Measurements from ENCODE around the gene MAPK7. TPM values are rescaled to one million over a fixed set of nuclear protein-coding genes. Genes with fewer than 3 reads are reported as not detected.

MAPK7 gene
- total and polyA plus RNA-seq, 9 of the 15 experiments (the other 6 are each of a cell fraction or from before 2014, with no cell fraction given) = 0.46 to 7.5 (median 2.5) TPM

- TF ChIP-seq NFYB (IDR thresholded peaks at IDR 0.05; ENCODE audit: extremely low read depth, insufficient read length) (peak; percentile 1), HMGN3 (IDR thresholded peaks at IDR 0.05; ENCODE audit: borderline replicate concordance, extremely low read depth, insufficient read length, low read depth, low read length) (peak; percentile 21), NR4A1 (CRISPR knock-in tag; IDR thresholded peaks at IDR 0.05) (no peak), NR4A1 (tag; IDR thresholded peaks at IDR 0.05) (no peak), CAMTA2 (CRISPR knock-in tag; conservative IDR thresholded peaks at IDR 0.05) (no peak), RBM22 (IDR thresholded peaks at IDR 0.05; ENCODE audit: low read depth, low read length, poor library complexity, severe bottlenecking) (no peak), SETDB1 (IDR thresholded peaks at IDR 0.05; ENCODE audit: low read length) (no peak), NBN (IDR thresholded peaks at IDR 0.05; ENCODE audit: low read depth) (no peak), POLR2A (conservative IDR thresholded peaks at IDR 0.05) (no peak), NR3C1 (CRISPR knock-in tag; IDR thresholded peaks at IDR 0.05) (no peak), SP2 (IDR thresholded peaks at IDR 0.05; ENCODE audit: extremely low read depth, low read depth, low read length, poor library complexity, severe bottlenecking) (peak; percentile 32), OTX1 (CRISPR knock-in tag; IDR thresholded peaks at IDR 0.05) (no peak), EGR1 (conservative IDR thresholded peaks at IDR 0.05) (0 out of 2 replicates have a peak, but pooled peaks have one; percentile 4), SIN3A (IDR thresholded peaks at IDR 0.05; ENCODE audit: borderline replicate concordance in 2 of 2, control insufficient read depth in 1 of 2, low read depth in 2 of 2, low read length in 2 of 2) (peak in 1 of 2 experiments; percentile 73; a peak in 2 of 4 replicates), SAP30 (IDR thresholded peaks at IDR 0.05; ENCODE audit: borderline replicate concordance, insufficient read depth, low read depth, low read length, poor library complexity, severe bottlenecking) (peak; percentile 30)
- TF ChIP-seq, protein P1, sequence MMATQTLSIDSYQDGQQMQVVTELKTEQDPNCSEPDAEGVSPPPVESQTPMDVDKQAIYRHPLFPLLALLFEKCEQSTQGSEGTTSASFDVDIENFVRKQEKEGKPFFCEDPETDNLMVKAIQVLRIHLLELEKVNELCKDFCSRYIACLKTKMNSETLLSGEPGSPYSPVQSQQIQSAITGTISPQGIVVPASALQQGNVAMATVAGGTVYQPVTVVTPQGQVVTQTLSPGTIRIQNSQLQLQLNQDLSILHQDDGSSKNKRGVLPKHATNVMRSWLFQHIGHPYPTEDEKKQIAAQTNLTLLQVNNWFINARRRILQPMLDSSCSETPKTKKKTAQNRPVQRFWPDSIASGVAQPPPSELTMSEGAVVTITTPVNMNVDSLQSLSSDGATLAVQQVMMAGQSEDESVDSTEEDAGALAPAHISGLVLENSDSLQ (IDR thresholded peaks at IDR 0.05) = peak; percentile 65
- TF ChIP-seq, protein P2, sequence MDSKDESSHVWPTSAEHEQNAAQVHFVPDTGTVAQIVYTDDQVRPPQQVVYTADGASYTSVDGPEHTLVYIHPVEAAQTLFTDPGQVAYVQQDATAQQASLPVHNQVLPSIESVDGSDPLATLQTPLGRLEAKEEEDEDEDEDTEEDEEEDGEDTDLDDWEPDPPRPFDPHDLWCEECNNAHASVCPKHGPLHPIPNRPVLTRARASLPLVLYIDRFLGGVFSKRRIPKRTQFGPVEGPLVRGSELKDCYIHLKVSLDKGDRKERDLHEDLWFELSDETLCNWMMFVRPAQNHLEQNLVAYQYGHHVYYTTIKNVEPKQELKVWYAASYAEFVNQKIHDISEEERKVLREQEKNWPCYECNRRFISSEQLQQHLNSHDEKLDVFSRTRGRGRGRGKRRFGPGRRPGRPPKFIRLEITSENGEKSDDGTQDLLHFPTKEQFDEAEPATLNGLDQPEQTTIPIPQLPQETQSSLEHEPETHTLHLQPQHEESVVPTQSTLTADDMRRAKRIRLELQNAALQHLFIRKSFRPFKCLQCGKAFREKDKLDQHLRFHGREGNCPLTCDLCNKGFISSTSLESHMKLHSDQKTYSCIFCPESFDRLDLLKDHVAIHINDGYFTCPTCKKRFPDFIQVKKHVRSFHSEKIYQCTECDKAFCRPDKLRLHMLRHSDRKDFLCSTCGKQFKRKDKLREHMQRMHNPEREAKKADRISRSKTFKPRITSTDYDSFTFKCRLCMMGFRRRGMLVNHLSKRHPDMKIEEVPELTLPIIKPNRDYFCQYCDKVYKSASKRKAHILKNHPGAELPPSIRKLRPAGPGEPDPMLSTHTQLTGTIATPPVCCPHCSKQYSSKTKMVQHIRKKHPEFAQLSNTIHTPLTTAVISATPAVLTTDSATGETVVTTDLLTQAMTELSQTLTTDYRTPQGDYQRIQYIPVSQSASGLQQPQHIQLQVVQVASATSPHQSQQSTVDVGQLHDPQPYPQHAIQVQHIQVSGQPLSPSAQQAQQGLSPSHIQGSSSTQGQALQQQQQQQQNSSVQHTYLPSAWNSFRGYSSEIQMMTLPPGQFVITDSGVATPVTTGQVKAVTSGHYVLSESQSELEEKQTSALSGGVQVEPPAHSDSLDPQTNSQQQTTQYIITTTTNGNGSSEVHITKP (IDR thresholded peaks at IDR 0.05; ENCODE audit: partially characterized antibody) = peak; percentile 69
- TF ChIP-seq, protein P3, sequence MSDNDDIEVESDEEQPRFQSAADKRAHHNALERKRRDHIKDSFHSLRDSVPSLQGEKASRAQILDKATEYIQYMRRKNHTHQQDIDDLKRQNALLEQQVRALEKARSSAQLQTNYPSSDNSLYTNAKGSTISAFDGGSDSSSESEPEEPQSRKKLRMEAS (CRISPR knock-in tag; IDR thresholded peaks at IDR 0.05) = 0 out of 2 replicates have a peak, but pooled peaks have one; percentile 28
- TF ChIP-seq, protein P4, sequence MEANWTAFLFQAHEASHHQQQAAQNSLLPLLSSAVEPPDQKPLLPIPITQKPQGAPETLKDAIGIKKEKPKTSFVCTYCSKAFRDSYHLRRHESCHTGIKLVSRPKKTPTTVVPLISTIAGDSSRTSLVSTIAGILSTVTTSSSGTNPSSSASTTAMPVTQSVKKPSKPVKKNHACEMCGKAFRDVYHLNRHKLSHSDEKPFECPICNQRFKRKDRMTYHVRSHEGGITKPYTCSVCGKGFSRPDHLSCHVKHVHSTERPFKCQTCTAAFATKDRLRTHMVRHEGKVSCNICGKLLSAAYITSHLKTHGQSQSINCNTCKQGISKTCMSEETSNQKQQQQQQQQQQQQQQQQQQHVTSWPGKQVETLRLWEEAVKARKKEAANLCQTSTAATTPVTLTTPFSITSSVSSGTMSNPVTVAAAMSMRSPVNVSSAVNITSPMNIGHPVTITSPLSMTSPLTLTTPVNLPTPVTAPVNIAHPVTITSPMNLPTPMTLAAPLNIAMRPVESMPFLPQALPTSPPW (CRISPR knock-in tag; IDR thresholded peaks at IDR 0.05) = peak; percentile 54
Observed at GRCh38 chr17:19378416-19379360, at the start of gene MAPK7 (continued).

All from K562 (cell line).